WTC11 (cell line): ENCODE results near the gene MLEC. TPM values are rescaled to one million over a fixed set of nuclear protein-coding genes. Genes with fewer than 3 reads are reported as not detected.

Experiments used
- ATAC-seq: fragments of 200-7000 bp; cut with Tn5 transposase; 2 replicates; pipeline ENCODE4 v1.10.0; 2021; ENCODE audit warnings: mild to moderate bottlenecking, moderate library complexity
- CTCF ChIA-PET: fragments of 300-600 bp; sonication (Branson Sonifier 250); formaldehyde crosslinking; loops from one replicate; lab custom pipeline; 2021; ENCODE audit warnings: antibody characterized with exemption; lab: Charles Lee
- POLR2A ChIA-PET: fragments of 350-600 bp; sonication (Branson Sonifier 250); formaldehyde crosslinking; loops from one replicate; lab custom pipeline; 2021; ENCODE audit warnings: antibody characterized with exemption; lab: Charles Lee
- DNase-seq: peaks from one replicate; pipeline ENCODE4 v3.0.0; 2021; ENCODE audit warnings: low spot score
- H3K27ac Mint-ChIP-seq: 2 replicates; pipeline ENCODE4 v1.8.0; 2021; ENCODE audit warnings: mixed read lengths
- H3K27me3 Mint-ChIP-seq: 2 replicates; pipeline ENCODE4 v1.8.0; 2021; ENCODE audit warnings: low read depth, mild to moderate bottlenecking, moderate library complexity, mixed read lengths
- H3K36me3 Mint-ChIP-seq: 2 replicates; pipeline ENCODE4 v1.8.0; 2021; ENCODE audit warnings: mixed read lengths
- H3K4me1 Mint-ChIP-seq: 2 replicates; pipeline ENCODE4 v1.8.0; 2022; ENCODE audit warnings: mixed read lengths
- H3K4me3 Mint-ChIP-seq: 2 replicates; pipeline ENCODE4 v1.8.0; 2021; ENCODE audit warnings: mild to moderate bottlenecking, moderate library complexity, mixed read lengths
- H3K9me3 Mint-ChIP-seq: 2 replicates; pipeline ENCODE4 v1.8.0; 2021; ENCODE audit warnings: mixed read lengths
- CREM ChIP-seq: sonication (generic); formaldehyde crosslinking; IDR thresholded peaks from 2 replicates; pipeline ENCODE4 v1.8.1; 2022; ENCODE audit warnings: mild to moderate bottlenecking, missing genetic modification reagents, moderate library complexity
- ELF4 ChIP-seq: sonication (generic); formaldehyde crosslinking; IDR thresholded peaks from 2 replicates; pipeline ENCODE4 v1.8.1; 2022; ENCODE audit warnings: low read depth, mild to moderate bottlenecking, moderate library complexity, missing genetic modification reagents
- FOXK1 ChIP-seq: sonication (generic); formaldehyde crosslinking; IDR thresholded peaks from 2 replicates; pipeline ENCODE4 v1.8.0; 2022; ENCODE audit warnings: mild to moderate bottlenecking, moderate library complexity, missing genetic modification reagents
- GABPB1 ChIP-seq: sonication (generic); formaldehyde crosslinking; IDR thresholded peaks from 2 replicates; pipeline ENCODE4 v1.8.1; 2023; ENCODE audit warnings: mild to moderate bottlenecking, missing genetic modification reagents
- IRF2 ChIP-seq: sonication (generic); formaldehyde crosslinking; IDR thresholded peaks from 2 replicates; pipeline ENCODE4 v1.8.0; 2022; ENCODE audit warnings: low read depth, missing genetic modification reagents, borderline replicate concordance
- KAT7 ChIP-seq: sonication (generic); formaldehyde crosslinking; IDR thresholded peaks from 2 replicates; pipeline ENCODE4 v1.8.1; 2023; ENCODE audit warnings: missing genetic modification reagents, mild to moderate bottlenecking, borderline replicate concordance
- MXD4 ChIP-seq: fragments of 250-450 bp; sonication (Bioruptor Pico); IDR thresholded peaks from 2 replicates; pipeline ENCODE4 v1.8.0; 2021; ENCODE audit warnings: mild to moderate bottlenecking, moderate library complexity, borderline replicate concordance
- NFE2L1 ChIP-seq: sonication (generic); formaldehyde crosslinking; IDR thresholded peaks from 2 replicates; pipeline ENCODE4 v1.8.1; 2023; ENCODE audit warnings: missing genetic modification reagents
- OVOL2 ChIP-seq: fragments of 250-450 bp; sonication (Bioruptor Pico); IDR thresholded peaks from 2 replicates; pipeline ENCODE4 v1.9.0; 2021; ENCODE audit warnings: mild to moderate bottlenecking, borderline replicate concordance
- RELA ChIP-seq: sonication (generic); formaldehyde crosslinking; IDR thresholded peaks from 2 replicates; pipeline ENCODE4 v1.8.1; 2022; ENCODE audit warnings: missing genetic modification reagents, mild to moderate bottlenecking, borderline replicate concordance
- SOX15 ChIP-seq: fragments of 250-450 bp; sonication (Bioruptor Pico); IDR thresholded peaks from 2 replicates; pipeline ENCODE4 v1.9.0; 2021; ENCODE audit warnings: mild to moderate bottlenecking
- SP1 ChIP-seq: sonication (generic); formaldehyde crosslinking; conservative IDR thresholded peaks from 2 replicates; pipeline ENCODE4 v1.8.1; 2022; ENCODE audit warnings: missing genetic modification reagents
- TP53 ChIP-seq: sonication (generic); formaldehyde crosslinking; IDR thresholded peaks from 2 replicates; pipeline ENCODE4 v1.8.1; 2023; ENCODE audit warnings: mild to moderate bottlenecking, missing genetic modification reagents
- ZNF121 ChIP-seq: sonication (generic); formaldehyde crosslinking; IDR thresholded peaks from 2 replicates; pipeline ENCODE4 v1.8.0; 2023; ENCODE audit warnings: missing genetic modification reagents
- ZNF219 ChIP-seq: sonication (generic); formaldehyde crosslinking; IDR thresholded peaks from 2 replicates; pipeline ENCODE4 v1.8.0; 2023; ENCODE audit warnings: missing genetic modification reagents, mild to moderate bottlenecking, borderline replicate concordance
- total RNA-seq: library from RNA; stranded (reverse); gene quantifications from 3 replicates; pipeline ENCODE4 v1.2.3, GENCODE V29; 2021
- TF ChIP-seq, protein P1 (sequence below): sonication (generic); formaldehyde crosslinking; conservative IDR thresholded peaks from 2 replicates; pipeline ENCODE4 v1.8.1; 2022; ENCODE audit warnings: mild to moderate bottlenecking, missing genetic modification reagents
- TF ChIP-seq, protein P2 (sequence below): fragments of 250-450 bp; sonication (Bioruptor Pico); IDR thresholded peaks from 2 replicates; pipeline ENCODE4 v1.9.0; 2021; ENCODE audit warnings: mild to moderate bottlenecking
- TF ChIP-seq, protein P3 (sequence below): fragments of 250-450 bp; sonication (Bioruptor Pico); IDR thresholded peaks from 2 replicates; pipeline ENCODE4 v1.8.0; 2021; ENCODE audit warnings: mild to moderate bottlenecking
- TF ChIP-seq, protein P4 (sequence below): sonication (generic); formaldehyde crosslinking; IDR thresholded peaks from 2 replicates; pipeline ENCODE4 v1.8.1; 2023; ENCODE audit warnings: mild to moderate bottlenecking, missing genetic modification reagents
- TF ChIP-seq, protein P5 (sequence below): sonication (generic); formaldehyde crosslinking; IDR thresholded peaks from 2 replicates; pipeline ENCODE4 v1.8.0; 2023; ENCODE audit warnings: mild to moderate bottlenecking, missing genetic modification reagents
- TF ChIP-seq, protein P6 (sequence below): fragments of 250-450 bp; sonication (Bioruptor Pico); IDR thresholded peaks from 2 replicates; pipeline ENCODE4 v1.9.0; 2021; ENCODE audit warnings: mild to moderate bottlenecking

Gene MLEC
- total RNA-seq, 1 experiment from 2014 or later, result 278 TPM

DNA sequence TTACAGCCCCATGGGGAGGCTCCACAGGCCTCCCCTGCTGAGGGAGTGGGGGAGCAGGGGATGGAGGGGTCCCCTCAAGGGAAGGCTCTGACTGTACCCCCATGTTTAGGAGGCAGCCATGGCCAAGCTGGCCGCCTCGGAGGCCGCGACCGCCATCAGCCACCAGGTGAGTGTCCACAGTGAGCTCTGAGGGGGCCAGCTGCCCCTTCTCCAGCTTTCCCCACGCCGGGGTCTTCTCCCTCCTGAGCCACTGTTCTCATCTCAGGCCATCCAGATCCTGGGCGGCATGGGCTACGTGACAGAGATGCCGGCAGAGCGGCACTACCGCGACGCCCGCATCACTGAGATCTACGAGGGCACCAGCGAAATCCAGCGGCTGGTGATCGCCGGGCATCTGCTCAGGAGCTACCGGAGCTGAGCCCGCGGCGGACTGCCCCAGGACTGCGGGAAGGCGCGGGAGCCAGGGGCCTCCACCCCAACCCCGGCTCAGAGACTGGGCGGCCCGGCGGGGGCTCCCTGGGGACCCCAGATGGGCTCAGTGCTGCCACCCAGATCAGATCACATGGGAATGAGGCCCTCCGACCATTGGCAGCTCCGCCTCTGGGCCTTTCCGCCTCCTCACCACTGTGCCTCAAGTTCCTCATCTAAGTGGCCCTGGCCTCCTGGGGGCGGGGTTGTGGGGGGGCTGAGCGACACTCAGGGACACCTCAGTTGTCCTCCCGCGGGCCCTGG, 52.2 kb downstream of the MLEC start:
- ChIA-PET CTCF (interaction anchor here (0.6 to 2.9 kb wide), 7 partner anchors 11 to 266 kb away, joined by 3 to 32 read pairs (median 3); no protein-coding TSS in a partner anchor), POLR2A (no interaction called here)
- ATAC-seq (no peak), DNase-seq (no peak)
- no peak for TF ChIP-seq FOXK1 (CRISPR knock-in tag)
- TF ChIP-seq, protein P1, sequence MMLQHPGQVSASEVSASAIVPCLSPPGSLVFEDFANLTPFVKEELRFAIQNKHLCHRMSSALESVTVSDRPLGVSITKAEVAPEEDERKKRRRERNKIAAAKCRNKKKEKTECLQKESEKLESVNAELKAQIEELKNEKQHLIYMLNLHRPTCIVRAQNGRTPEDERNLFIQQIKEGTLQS (CRISPR knock-in tag), result no peak
- TF ChIP-seq CREM (CRISPR knock-in tag), result no peak
- TF ChIP-seq, protein P2, sequence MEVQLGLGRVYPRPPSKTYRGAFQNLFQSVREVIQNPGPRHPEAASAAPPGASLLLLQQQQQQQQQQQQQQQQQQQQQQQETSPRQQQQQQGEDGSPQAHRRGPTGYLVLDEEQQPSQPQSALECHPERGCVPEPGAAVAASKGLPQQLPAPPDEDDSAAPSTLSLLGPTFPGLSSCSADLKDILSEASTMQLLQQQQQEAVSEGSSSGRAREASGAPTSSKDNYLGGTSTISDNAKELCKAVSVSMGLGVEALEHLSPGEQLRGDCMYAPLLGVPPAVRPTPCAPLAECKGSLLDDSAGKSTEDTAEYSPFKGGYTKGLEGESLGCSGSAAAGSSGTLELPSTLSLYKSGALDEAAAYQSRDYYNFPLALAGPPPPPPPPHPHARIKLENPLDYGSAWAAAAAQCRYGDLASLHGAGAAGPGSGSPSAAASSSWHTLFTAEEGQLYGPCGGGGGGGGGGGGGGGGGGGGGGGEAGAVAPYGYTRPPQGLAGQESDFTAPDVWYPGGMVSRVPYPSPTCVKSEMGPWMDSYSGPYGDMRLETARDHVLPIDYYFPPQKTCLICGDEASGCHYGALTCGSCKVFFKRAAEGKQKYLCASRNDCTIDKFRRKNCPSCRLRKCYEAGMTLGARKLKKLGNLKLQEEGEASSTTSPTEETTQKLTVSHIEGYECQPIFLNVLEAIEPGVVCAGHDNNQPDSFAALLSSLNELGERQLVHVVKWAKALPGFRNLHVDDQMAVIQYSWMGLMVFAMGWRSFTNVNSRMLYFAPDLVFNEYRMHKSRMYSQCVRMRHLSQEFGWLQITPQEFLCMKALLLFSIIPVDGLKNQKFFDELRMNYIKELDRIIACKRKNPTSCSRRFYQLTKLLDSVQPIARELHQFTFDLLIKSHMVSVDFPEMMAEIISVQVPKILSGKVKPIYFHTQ (CRISPR knock-in tag), result no peak
- no peak for TF ChIP-seq RELA
- TF ChIP-seq GABPB1 (CRISPR knock-in tag), result no peak
- TF ChIP-seq, protein P3, sequence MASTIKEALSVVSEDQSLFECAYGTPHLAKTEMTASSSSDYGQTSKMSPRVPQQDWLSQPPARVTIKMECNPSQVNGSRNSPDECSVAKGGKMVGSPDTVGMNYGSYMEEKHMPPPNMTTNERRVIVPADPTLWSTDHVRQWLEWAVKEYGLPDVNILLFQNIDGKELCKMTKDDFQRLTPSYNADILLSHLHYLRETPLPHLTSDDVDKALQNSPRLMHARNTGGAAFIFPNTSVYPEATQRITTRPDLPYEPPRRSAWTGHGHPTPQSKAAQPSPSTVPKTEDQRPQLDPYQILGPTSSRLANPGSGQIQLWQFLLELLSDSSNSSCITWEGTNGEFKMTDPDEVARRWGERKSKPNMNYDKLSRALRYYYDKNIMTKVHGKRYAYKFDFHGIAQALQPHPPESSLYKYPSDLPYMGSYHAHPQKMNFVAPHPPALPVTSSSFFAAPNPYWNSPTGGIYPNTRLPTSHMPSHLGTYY (CRISPR knock-in tag), result no peak
- no peak for TF ChIP-seq ZNF121
- TF ChIP-seq ZNF219, result no peak
- TF ChIP-seq NFE2L1, result no peak
- TF ChIP-seq, protein P4, sequence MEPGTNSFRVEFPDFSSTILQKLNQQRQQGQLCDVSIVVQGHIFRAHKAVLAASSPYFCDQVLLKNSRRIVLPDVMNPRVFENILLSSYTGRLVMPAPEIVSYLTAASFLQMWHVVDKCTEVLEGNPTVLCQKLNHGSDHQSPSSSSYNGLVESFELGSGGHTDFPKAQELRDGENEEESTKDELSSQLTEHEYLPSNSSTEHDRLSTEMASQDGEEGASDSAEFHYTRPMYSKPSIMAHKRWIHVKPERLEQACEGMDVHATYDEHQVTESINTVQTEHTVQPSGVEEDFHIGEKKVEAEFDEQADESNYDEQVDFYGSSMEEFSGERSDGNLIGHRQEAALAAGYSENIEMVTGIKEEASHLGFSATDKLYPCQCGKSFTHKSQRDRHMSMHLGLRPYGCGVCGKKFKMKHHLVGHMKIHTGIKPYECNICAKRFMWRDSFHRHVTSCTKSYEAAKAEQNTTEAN (CRISPR knock-in tag), result no peak
- TF ChIP-seq, protein P5, sequence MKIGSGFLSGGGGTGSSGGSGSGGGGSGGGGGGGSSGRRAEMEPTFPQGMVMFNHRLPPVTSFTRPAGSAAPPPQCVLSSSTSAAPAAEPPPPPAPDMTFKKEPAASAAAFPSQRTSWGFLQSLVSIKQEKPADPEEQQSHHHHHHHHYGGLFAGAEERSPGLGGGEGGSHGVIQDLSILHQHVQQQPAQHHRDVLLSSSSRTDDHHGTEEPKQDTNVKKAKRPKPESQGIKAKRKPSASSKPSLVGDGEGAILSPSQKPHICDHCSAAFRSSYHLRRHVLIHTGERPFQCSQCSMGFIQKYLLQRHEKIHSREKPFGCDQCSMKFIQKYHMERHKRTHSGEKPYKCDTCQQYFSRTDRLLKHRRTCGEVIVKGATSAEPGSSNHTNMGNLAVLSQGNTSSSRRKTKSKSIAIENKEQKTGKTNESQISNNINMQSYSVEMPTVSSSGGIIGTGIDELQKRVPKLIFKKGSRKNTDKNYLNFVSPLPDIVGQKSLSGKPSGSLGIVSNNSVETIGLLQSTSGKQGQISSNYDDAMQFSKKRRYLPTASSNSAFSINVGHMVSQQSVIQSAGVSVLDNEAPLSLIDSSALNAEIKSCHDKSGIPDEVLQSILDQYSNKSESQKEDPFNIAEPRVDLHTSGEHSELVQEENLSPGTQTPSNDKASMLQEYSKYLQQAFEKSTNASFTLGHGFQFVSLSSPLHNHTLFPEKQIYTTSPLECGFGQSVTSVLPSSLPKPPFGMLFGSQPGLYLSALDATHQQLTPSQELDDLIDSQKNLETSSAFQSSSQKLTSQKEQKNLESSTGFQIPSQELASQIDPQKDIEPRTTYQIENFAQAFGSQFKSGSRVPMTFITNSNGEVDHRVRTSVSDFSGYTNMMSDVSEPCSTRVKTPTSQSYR (CRISPR knock-in tag), result no peak
- TF ChIP-seq TP53 (CRISPR knock-in tag), result no peak
- TF ChIP-seq IRF2, result no peak
- TF ChIP-seq KAT7 (CRISPR knock-in tag), result no peak
- H3K9me3 Mint-ChIP-seq, result peaks cover 1% of the 10 kb centered on the region; the same call in 1 of the 2 replicates
- no peak overlapping the region for H3K4me3 Mint-ChIP-seq
- H3K36me3 Mint-ChIP-seq, result peaks cover 1% of the 10 kb centered on the region
- no peak overlapping the region for H3K27ac Mint-ChIP-seq
- no peaks in the 10 kb centered on the region for H3K27me3 Mint-ChIP-seq
- no peaks in the 10 kb centered on the region for H3K4me1 Mint-ChIP-seq

DNA sequence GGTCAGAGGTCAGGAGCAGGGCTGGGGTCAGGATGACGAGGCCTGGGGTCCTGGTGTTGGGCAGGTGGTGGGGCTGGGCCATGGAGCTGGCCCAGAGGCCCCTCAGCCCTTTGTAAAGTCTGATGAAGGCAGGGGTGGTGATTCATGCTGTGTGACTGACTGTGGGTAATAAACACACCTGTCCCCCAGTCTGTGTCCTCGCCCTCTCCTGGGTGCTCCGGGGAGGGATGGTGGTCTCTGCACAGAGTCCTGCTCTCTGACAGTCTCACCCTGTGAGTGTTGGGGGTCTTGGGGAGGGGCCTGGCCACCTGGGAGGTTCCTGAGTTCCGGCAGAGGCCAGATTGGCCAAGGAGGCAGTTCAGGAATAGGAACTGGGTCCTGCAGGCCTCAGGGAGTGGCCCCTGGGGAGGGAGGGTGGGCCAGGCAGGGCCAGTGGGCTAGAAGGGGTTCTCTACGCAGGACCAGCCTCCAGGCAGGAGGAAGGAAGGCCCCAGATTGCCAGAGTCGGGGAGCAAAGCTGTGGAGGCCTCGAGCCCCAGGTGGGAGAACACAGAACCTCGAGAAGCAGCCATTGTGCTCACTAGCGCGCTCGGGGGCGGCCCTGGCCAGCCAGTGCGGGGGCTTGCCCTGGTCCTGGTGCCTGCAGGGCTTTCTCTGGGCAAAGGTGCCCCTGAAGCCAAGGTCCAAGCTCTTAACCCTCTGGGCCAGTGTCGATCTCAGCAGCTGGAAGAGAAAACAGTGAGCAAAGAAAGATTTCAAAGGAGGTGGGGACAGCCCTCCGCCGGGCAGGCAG, 53.1 kb downstream of the MLEC start:
- Mint-ChIP-seq H3K36me3 (no peaks in the 10 kb centered on the region), H3K9me3 (no peaks in the 10 kb centered on the region), H3K27me3 (no peaks in the 10 kb centered on the region), H3K27ac (no peak overlapping the region; the same call in 1 of the 2 replicates), H3K4me1 (no peaks in the 10 kb centered on the region), H3K4me3 (no peak overlapping the region)
- no peak for ATAC-seq
- no peak for TF ChIP-seq SOX15 (CRISPR knock-in tag)
- no peak for TF ChIP-seq ELF4
- no peak for TF ChIP-seq MXD4 (CRISPR knock-in tag)
- TF ChIP-seq, protein P6, sequence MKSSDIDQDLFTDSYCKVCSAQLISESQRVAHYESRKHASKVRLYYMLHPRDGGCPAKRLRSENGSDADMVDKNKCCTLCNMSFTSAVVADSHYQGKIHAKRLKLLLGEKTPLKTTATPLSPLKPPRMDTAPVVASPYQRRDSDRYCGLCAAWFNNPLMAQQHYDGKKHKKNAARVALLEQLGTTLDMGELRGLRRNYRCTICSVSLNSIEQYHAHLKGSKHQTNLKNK (CRISPR knock-in tag), result no peak
- no peak for TF ChIP-seq SP1 (CRISPR knock-in tag)
- no peak for TF ChIP-seq OVOL2 (CRISPR knock-in tag)
- no peak for DNase-seq
- POLR2A ChIA-PET, result interaction anchor here (0.6 kb wide), 1 partner anchor 12 kb away, joined by 3 read pairs; no protein-coding TSS in a partner anchor
- CTCF ChIA-PET, result interaction anchor here (0.8 to 2.9 kb wide), 4 partner anchors 11 to 265 kb away, joined by 3 to 32 read pairs (median 12); no protein-coding TSS in a partner anchor
